HepG2 (cell line): ENCODE results near the gene ATOSB. TPM values are rescaled to one million over a fixed set of nuclear protein-coding genes. Genes with fewer than 3 reads are reported as not detected.

Experiments used
- ARID5B ChIP-seq: IDR thresholded peaks from 2 replicates; pipeline ENCODE4 v1.4.0; 2020; ENCODE audit warnings: mild to moderate bottlenecking, missing genetic modification reagents
- BHLHE40 ChIP-seq: IDR thresholded peaks from 2 replicates; pipeline ENCODE4 v1.6.1; 2011; ENCODE audit warnings: low read length, improper control_type of control experiment
- BORCS8-MEF2B ChIP-seq: sonication (generic); formaldehyde crosslinking; IDR thresholded peaks from 2 replicates; pipeline ENCODE4 v1.8.0; 2022; ENCODE audit warnings: mild to moderate bottlenecking, missing genetic modification reagents
- CC2D1A ChIP-seq: sonication (generic); formaldehyde crosslinking; IDR thresholded peaks from 2 replicates; pipeline ENCODE4 v1.8.1; 2023; ENCODE audit warnings: mild to moderate bottlenecking, missing genetic modification reagents
- E2F5 ChIP-seq: sonication (generic); formaldehyde crosslinking; conservative IDR thresholded peaks from 2 replicates; pipeline ENCODE4 v1.4.0; 2020; ENCODE audit warnings: missing genetic modification reagents
- FOXK2 ChIP-seq: fragments of 450-650 bp; IDR thresholded peaks from 2 replicates; pipeline ENCODE4 v1.6.1; 2016
- MTF1 ChIP-seq: sonication (generic); formaldehyde crosslinking; IDR thresholded peaks from 2 replicates; pipeline ENCODE4 v1.5.0; 2020; ENCODE audit warnings: missing genetic modification reagents
- POLR2AphosphoS2 ChIP-seq: IDR thresholded peaks from 2 replicates; pipeline ENCODE4 v1.6.1; 2011; ENCODE audit warnings: low read depth, low read length, improper control_type of control experiment
- RCOR2 ChIP-seq: IDR thresholded peaks from 2 replicates; pipeline ENCODE4 v1.6.1; 2016; ENCODE audit warnings: missing biosample characterization, missing genetic modification reagents
- SIX4 ChIP-seq: sonication (generic); formaldehyde crosslinking; IDR thresholded peaks from 2 replicates; pipeline ENCODE4 v1.4.0; 2020; ENCODE audit warnings: missing genetic modification reagents
- SRF ChIP-seq: IDR thresholded peaks from 2 replicates; pipeline ENCODE4 v1.6.1; 2011; ENCODE audit warnings: mild to moderate bottlenecking, low read depth, low read length, moderate library complexity
- UBTF ChIP-seq: sonication (generic); formaldehyde crosslinking; IDR thresholded peaks from 2 replicates; pipeline ENCODE4 v1.4.0; 2020; ENCODE audit warnings: mild to moderate bottlenecking, missing genetic modification reagents
- ZFP36 ChIP-seq: fragments of 150-350 bp; IDR thresholded peaks from 2 replicates; pipeline ENCODE4 v1.6.1; 2018; ENCODE audit warnings: borderline replicate concordance, low read length, low read depth; ENCODE audit not compliant: partially characterized antibody
- ZMYM3 ChIP-seq: sonication (generic); formaldehyde crosslinking; IDR thresholded peaks from 2 replicates; pipeline ENCODE4 v1.5.1; 2020; ENCODE audit warnings: mild to moderate bottlenecking, missing genetic modification reagents
- ZNF337 ChIP-seq: sonication (generic); formaldehyde crosslinking; IDR thresholded peaks from 2 replicates; pipeline ENCODE4 v1.5.1; 2020; ENCODE audit warnings: missing genetic modification reagents, low read depth, mild to moderate bottlenecking, borderline replicate concordance
- ZNF710 ChIP-seq: sonication (generic); formaldehyde crosslinking; IDR thresholded peaks from 2 replicates; pipeline ENCODE4 v1.5.0; 2020; ENCODE audit warnings: mild to moderate bottlenecking, missing genetic modification reagents, borderline replicate concordance
- ZNF740 ChIP-seq: sonication (generic); formaldehyde crosslinking; IDR thresholded peaks from 2 replicates; pipeline ENCODE4 v1.4.0; 2020; ENCODE audit warnings: missing genetic modification reagents
- ZNF784 ChIP-seq: sonication (generic); formaldehyde crosslinking; IDR thresholded peaks from 2 replicates; pipeline ENCODE4 v1.5.1; 2020; ENCODE audit warnings: missing genetic modification reagents, mild to moderate bottlenecking, borderline replicate concordance
- polyA plus RNA-seq, 8 experiments: library from polyadenylated mRNA; depleted of rRNA in 3 of 8; stranded (reverse) in 7 of 8; unstranded in 1 of 8; fragments of >200 nt; fragmentation: Illumina TruSeq in 4 of 8; extraction: Trizol in 4 of 8; gene quantifications; 2 replicates each; pipeline versions ENCODE4 v1.2.1 to v1.2.3, GENCODE V29; 2011 to 2016; ENCODE audit warnings: low read depth in 4 of 8, missing spikeins in 1 of 8, mixed read lengths in 1 of 8; ENCODE audit not compliant: insufficient read depth in 1 of 8
- total RNA-seq, 5 experiments: library from RNA; depleted of rRNA; stranded (reverse); fragments of >200 nt; fragmentation: Illumina TruSeq; extraction: Trizol; gene quantifications; 2 replicates each; pipeline ENCODE4 v1.2.3, GENCODE V29; 2016; ENCODE audit warnings: low read depth in 1 of 5

ATOSB gene
- total and polyA plus RNA-seq, 2 of the 13 experiments (the other 11 are each of a cell fraction or from before 2014, with no cell fraction given): 1.9 to 6.4 TPM

- TF ChIP-seq ZNF710: no peak
- no peak for TF ChIP-seq FOXK2
- peak; percentile 50 for TF ChIP-seq ARID5B (CRISPR knock-in tag)
- TF ChIP-seq CC2D1A: no peak
- no peak for TF ChIP-seq POLR2AphosphoS2
- no peak for TF ChIP-seq ZNF337
- TF ChIP-seq ZFP36: no peak
- peak; percentile 78 for TF ChIP-seq ZNF784 (CRISPR knock-in tag)
- no peak for TF ChIP-seq ZMYM3 (CRISPR knock-in tag)
- peak; percentile 64; the same call in 1 of the 2 replicates for TF ChIP-seq ZNF740
- TF ChIP-seq SIX4 (CRISPR knock-in tag): peak; percentile 62; the same call in 1 of the 2 replicates
- no peak for TF ChIP-seq MTF1 (CRISPR knock-in tag)
- TF ChIP-seq E2F5 (CRISPR knock-in tag): 0 out of 2 replicates have a peak, but pooled peaks have one; percentile 9
- TF ChIP-seq SRF: peak; percentile 48; the same call in 1 of the 2 replicates
- no peak for TF ChIP-seq RCOR2 (CRISPR knock-in tag)
- peak; percentile 88; the same call in 1 of the 2 replicates for TF ChIP-seq BORCS8-MEF2B (CRISPR knock-in tag)
- 0 out of 2 replicates have a peak, but pooled peaks have one; percentile 5 for TF ChIP-seq BHLHE40
- peak; percentile 91 for TF ChIP-seq UBTF (CRISPR knock-in tag)
Observed at GRCh38 chr9:35102769-35103659, 12.6 kb downstream of the ATOSB start, which contains the start of gene STOML2 (continued).
